OCI-LY1 (cell line): ENCODE measurements around the gene BOC.

Experiments
- EZH2 ChIP-seq: fragments of 200-600 bp; sonication (generic), shearing (Covaris generic); IDR thresholded peaks from 2 replicates; pipeline ENCODE4 v1.8.0; 2017; ENCODE audit warnings: borderline replicate concordance, mixed run types, mild to moderate bottlenecking, antibody characterized with exemption, low read length, moderate library complexity, mixed read lengths
- TF ChIP-seq, protein P1 (sequence below): fragments of 200-600 bp; sonication (generic), shearing (Covaris generic); IDR thresholded peaks from 2 replicates; pipeline ENCODE4 v1.5.1; 2017; ENCODE audit warnings: mild to moderate bottlenecking, antibody characterized with exemption, low read length, moderate library complexity, mixed read lengths

DNA sequence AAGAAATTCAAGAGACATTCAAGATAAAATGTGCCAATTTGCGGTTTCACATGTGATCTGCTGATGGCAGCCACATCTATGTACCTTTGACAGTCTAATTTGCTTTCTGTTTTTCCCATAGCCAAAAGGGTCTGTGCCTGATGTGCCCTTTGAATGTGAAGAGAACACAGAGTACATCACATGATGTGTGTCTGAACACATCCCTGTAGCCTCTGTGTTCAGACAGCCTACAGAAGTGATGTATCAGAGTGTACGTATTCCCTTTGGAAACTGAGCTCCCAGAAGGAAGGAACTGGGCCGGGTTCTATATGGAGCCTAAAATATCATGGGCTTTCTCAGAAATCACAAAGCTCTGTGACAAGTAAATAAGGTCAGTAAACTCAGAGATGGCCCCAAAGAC is 52.4 kb downstream of the BOC start:
- TF ChIP-seq, protein P1, sequence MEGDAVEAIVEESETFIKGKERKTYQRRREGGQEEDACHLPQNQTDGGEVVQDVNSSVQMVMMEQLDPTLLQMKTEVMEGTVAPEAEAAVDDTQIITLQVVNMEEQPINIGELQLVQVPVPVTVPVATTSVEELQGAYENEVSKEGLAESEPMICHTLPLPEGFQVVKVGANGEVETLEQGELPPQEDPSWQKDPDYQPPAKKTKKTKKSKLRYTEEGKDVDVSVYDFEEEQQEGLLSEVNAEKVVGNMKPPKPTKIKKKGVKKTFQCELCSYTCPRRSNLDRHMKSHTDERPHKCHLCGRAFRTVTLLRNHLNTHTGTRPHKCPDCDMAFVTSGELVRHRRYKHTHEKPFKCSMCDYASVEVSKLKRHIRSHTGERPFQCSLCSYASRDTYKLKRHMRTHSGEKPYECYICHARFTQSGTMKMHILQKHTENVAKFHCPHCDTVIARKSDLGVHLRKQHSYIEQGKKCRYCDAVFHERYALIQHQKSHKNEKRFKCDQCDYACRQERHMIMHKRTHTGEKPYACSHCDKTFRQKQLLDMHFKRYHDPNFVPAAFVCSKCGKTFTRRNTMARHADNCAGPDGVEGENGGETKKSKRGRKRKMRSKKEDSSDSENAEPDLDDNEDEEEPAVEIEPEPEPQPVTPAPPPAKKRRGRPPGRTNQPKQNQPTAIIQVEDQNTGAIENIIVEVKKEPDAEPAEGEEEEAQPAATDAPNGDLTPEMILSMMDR = no peak
- TF ChIP-seq EZH2 = no peak
